AG10803 (cell line): ENCODE measurements around the gene DNM2.

Experiments
- DNase-seq: peaks from one replicate; pipeline ENCODE4 v3.0.0; 2010; ENCODE audit warnings: low read depth
- H3K4me3 ChIP-seq: 2 replicates; pipeline ENCODE4 v1.5.1; 2011; ENCODE audit warnings: mild to moderate bottlenecking, low read length, control low read depth
- TF ChIP-seq, protein P1 (sequence below): conservative IDR thresholded peaks from 2 replicates; pipeline ENCODE4 v1.5.1; 2011; ENCODE audit warnings: mild to moderate bottlenecking, low read length, control low read depth, inconsistent platforms

The DNM2 gene

DNA sequence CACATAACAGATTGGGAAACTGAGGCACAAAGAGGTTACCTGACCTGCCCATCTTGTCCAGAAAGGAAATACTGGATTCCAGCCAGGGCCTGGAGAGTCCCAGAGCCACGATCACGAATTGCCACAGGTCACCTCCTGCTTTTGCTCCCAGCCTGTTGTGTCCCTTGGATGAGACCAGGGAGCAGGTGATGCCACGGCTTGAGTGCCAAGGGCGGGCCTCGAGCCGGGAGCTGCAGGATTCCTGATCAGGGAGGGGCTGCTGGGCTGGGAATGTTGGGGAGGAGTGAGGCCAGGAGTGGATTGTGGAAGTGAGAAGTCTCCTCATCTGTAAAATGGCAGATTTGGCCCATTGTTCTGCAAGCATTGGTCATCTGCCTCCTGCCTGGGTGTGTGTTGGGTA is 29.4 kb downstream of the DNM2 start:
- DNase-seq, result no peak
- TF ChIP-seq, protein P1, sequence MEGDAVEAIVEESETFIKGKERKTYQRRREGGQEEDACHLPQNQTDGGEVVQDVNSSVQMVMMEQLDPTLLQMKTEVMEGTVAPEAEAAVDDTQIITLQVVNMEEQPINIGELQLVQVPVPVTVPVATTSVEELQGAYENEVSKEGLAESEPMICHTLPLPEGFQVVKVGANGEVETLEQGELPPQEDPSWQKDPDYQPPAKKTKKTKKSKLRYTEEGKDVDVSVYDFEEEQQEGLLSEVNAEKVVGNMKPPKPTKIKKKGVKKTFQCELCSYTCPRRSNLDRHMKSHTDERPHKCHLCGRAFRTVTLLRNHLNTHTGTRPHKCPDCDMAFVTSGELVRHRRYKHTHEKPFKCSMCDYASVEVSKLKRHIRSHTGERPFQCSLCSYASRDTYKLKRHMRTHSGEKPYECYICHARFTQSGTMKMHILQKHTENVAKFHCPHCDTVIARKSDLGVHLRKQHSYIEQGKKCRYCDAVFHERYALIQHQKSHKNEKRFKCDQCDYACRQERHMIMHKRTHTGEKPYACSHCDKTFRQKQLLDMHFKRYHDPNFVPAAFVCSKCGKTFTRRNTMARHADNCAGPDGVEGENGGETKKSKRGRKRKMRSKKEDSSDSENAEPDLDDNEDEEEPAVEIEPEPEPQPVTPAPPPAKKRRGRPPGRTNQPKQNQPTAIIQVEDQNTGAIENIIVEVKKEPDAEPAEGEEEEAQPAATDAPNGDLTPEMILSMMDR, result no peak
- no peak overlapping the region for H3K4me3 ChIP-seq

DNA sequence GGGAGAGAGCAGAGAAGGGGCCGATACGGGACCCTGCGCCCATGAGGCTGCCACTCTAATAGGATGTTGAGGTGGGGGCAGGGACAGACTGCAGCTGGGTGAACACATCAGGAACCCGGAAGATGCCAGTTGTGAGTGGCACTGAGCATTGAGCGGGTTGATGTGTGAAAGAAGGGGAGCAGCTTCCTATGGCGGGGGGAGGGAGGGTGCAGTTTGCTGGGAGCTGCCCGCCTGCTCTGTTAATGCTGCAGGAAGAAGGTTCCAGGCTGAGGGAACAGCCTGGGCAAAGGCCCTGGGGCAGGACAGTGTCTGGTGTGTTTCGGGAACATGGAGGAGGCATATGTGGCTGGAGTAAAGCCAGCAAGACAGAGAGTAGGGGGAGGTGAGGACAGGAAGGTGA is 29.8 kb downstream of the DNM2 start:
- no peak for DNase-seq
- TF ChIP-seq, protein P1, result no peak
- H3K4me3 ChIP-seq, result no peak overlapping the region

DNA sequence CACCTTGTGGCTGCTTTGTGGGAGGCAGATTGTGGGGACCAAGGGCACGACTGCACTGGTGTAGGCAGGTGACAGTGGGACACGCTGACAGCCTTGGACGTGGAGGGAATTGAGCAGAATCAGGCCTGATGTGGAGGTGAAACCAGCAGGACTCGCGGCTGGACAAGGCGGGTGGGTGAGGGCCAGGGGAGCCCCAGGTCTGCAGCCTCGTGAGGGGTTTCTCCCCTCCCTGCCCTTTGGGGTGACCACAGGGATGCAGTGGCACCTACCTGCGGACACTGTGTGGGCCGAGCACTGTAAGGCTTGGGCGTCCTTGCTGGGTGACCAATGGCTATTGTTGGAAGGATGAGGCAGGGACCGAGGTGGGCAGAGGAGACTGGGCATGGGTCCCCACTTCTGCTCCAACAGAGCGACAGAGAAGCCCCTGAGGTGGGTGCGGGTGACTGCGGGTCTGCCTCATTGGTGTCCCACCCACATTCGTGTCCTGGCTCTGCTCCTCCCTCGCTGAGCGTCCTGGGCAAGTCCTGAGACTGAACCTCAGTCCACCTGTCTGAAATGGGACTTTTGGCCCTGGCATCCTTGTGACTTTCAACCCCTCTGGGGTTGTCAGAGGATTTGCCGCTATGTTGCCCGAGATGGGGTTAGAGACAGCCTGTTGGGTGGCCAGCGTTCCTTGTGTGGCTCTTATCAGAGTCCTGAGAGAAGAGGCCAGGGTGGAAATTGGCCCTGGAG is 30.5 kb downstream of the DNM2 start:
- no peak for DNase-seq
- H3K4me3 ChIP-seq, result no peak overlapping the region
- TF ChIP-seq, protein P1, result no peak

DNA sequence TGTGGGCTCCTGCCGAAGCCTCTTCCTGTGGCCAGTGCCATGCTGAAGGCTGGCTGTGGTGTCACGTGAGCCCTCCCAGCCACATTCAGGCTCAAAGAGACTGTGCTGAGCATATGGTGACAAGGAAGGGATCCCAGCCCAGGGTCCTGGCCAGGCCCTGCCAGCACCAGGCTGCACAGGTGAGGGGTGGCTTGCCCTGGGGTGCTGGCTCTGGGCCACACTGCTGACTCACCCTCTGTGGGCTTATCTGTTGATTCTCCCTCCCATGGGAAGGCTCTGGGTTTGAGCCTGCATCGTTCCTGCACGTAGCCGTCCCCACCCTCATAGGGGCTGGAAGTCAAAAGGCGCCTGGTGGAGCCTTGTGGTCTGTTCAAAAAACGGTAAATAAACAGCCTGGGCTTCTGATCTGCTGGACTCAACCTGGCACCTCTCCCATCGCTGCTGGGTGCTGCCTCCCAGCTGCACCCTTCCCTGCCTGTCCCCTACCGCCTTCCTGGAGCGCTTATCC is 31.1 kb downstream of the DNM2 start:
- H3K4me3 ChIP-seq, result no peak overlapping the region
- TF ChIP-seq, protein P1, result no peak
- no peak for DNase-seq

DNA sequence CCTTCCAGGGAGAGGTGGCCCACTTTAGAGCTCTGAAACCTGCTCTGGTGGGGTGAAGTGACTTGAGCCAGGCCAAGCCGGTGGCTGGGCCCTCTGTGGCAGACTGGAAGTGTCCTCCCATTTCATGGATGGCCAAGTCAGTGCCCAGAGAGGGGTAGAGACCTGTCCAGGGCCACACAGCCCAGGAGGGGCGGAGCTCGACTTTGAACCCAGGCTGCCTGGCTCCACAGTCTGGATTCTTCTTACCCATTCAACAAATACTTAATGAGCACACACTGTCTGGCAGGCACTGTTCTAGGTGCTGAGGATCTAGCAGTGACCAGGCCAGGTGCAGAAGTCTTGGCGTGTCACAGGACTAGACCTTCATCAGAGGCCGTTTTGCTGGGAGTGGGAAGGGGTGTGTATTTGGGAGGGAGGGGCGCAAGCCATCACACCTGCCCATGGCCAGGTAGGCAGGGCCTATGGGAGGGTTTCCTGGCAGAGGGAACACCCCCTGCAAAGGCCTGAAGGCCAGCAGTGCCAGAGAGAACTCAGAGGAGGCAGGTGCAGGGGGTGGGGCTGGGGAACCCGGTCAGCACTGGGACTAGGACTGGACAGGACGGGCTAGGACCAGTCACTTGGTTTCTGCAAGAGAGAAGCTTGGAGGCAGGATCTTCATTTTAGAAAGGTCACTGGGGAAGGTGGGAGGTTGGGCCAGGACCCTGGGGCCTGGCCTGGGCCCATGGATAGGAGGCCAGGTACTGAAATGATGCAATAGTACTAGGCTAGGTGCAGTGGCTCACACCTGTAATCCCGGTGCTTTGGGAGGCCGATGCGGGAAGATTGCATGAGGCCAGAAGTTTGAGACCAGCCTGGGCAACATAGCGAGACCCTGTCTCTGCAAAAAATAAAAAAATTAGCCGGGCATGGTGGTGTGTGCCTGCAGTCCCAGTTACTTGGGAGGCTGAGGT is 31.8 kb downstream of the DNM2 start:
- TF ChIP-seq, protein P1, result no peak
- DNase-seq, result no peak
- H3K4me3 ChIP-seq, result no peak overlapping the region

DNA sequence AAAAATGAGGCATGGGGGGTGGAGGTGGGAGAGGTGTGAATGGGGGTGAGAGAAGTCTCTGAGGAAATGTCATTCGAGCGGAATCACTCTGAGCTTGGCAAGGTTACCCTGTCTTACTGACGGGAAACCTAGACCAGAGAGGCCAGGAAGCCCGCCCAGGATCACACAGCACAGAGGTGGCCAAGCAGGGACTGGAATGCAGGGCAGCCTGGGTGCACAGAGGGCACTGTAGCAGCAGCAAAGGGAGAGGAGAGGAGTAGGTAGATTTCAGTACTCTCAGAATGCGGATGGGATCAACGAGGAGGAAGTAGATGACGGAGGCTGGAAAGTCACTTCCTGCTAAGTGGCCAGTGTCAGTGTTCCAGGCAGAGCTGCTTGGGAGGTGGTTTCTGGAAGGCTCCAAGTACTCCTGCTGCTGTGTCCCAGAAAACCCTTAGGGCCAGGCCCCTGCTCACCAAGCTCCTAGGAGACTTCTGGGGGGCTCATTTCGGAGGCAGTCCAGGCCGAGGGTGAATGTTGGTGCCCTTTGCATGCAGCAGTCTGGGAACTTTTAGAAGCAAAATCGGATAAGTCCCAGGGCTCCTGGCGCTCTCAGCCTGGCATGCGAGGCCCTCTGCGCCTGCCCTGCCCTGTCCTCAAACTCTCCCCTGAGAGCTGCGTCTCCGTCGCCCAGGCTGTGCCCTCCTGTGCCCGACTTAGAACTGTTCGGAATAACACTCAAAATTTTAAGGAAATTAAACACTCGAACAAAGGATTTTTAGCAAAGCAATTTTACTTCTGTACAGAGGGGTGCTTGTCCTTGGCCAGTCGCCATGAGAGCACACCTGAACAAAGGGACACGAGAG is 33.5 kb downstream of the DNM2 start:
- DNase-seq, result no peak
- TF ChIP-seq, protein P1, result no peak
- no peak overlapping the region for H3K4me3 ChIP-seq
